IMR-90 (cell line): Measurements from ENCODE around the gene MAPK13. TPM values are rescaled to one million over a fixed set of nuclear protein-coding genes. Genes with fewer than 3 reads are reported as not detected.

ENCODE experiments used
- ATAC-seq: fragments of 200-7000 bp; cut with Tn5 transposase; 2 replicates; pipeline ENCODE4 v1.9.1; 2020; ENCODE audit warnings: low read depth, mild to moderate bottlenecking, moderate library complexity
- BruUV-seq: library from RNA; stranded (reverse); fragments of 400-500 nt; replicated peaks from 2 replicates; lab custom pipeline; 2021; lab: Mats Ljungman, UMichigan
- CTCF ChIA-PET: fragments of 300-600 bp; formaldehyde crosslinking; extraction: SDS; loops from one replicate; lab custom pipeline; 2021; ENCODE audit warnings: antibody characterized with exemption; lab: Yijun Ruan, JAX
- POLR2A ChIA-PET: fragments of 300-600 bp; sonication (Branson Sonifier 250); formaldehyde crosslinking; loops from one replicate; lab custom pipeline; 2022; ENCODE audit warnings: antibody characterized with exemption; ENCODE audit not compliant: unreplicated experiment; lab: Charles Lee
- DNase-seq: peaks from one replicate; pipeline ENCODE4 v3.0.0; 2013
- H2AFZ ChIP-seq: replicated peaks from 2 replicates; pipeline ENCODE3; 2013; ENCODE audit warnings: low read length, mild to moderate bottlenecking; ENCODE audit not compliant: poor library complexity
- H2AK5ac ChIP-seq: 2 replicates; pipeline ENCODE4 v1.6.1; 2013; ENCODE audit warnings: low read depth, low read length, inconsistent platforms
- H2AK9ac ChIP-seq: replicated peaks from 2 replicates; pipeline ENCODE3; 2013; ENCODE audit warnings: mild to moderate bottlenecking, low read depth, low read length, moderate library complexity; ENCODE audit not compliant: poor library complexity
- H2BK120ac ChIP-seq: 2 replicates; pipeline ENCODE4 v1.6.1; 2013; ENCODE audit warnings: low read depth, low read length, inconsistent platforms
- H2BK15ac ChIP-seq: 3 replicates; pipeline ENCODE4 v1.6.1; 2013; ENCODE audit warnings: low read depth, low read length, inconsistent platforms
- H2BK20ac ChIP-seq: 2 replicates; pipeline ENCODE4 v1.6.1; 2013; ENCODE audit warnings: low read depth, mild to moderate bottlenecking, inconsistent platforms, low read length, moderate library complexity
- H2BK5ac ChIP-seq: 2 replicates; pipeline ENCODE4 v1.6.1; 2013; ENCODE audit warnings: mild to moderate bottlenecking, low read depth, low read length, inconsistent platforms; ENCODE audit not compliant: poor library complexity, severe bottlenecking
- H3K14ac ChIP-seq: replicated peaks from 2 replicates; pipeline ENCODE4 v1.6.1; 2013; ENCODE audit warnings: low read depth, low read length, inconsistent platforms
- H3K18ac ChIP-seq: 2 replicates; pipeline ENCODE4 v1.6.1; 2013; ENCODE audit warnings: low read depth, low read length, control low read depth
- H3K23ac ChIP-seq: 2 replicates; pipeline ENCODE4 v1.6.1; 2013; ENCODE audit warnings: low read depth, low read length, inconsistent platforms
- H3K27ac ChIP-seq: 2 replicates; pipeline ENCODE4 v1.5.1; 2013; ENCODE audit warnings: mild to moderate bottlenecking, control low read depth, low read length; ENCODE audit not compliant: insufficient read depth
- H3K27me3 ChIP-seq: 2 replicates; pipeline ENCODE4 v1.6.1; 2013; ENCODE audit warnings: low read length; ENCODE audit not compliant: control insufficient read depth, insufficient read depth
- H3K36me3 ChIP-seq: 2 replicates; pipeline ENCODE4 v1.6.1; 2013; ENCODE audit warnings: low read length, mixed read lengths; ENCODE audit not compliant: control insufficient read depth, insufficient read depth
- H3K4ac ChIP-seq: 2 replicates; pipeline ENCODE4 v1.6.1; 2013; ENCODE audit warnings: low read depth, low read length, inconsistent platforms
- H3K4me1 ChIP-seq: 2 replicates; pipeline ENCODE4 v1.6.1; 2013; ENCODE audit warnings: low read length, mixed read lengths; ENCODE audit not compliant: control insufficient read depth, insufficient read depth
- H3K4me2 ChIP-seq: 2 replicates; pipeline ENCODE4 v1.6.1; 2013; ENCODE audit warnings: low read depth, mild to moderate bottlenecking, control low read depth, low read length, moderate library complexity
- H3K4me3 ChIP-seq: 2 replicates; pipeline ENCODE4 v1.5.1; 2013; ENCODE audit warnings: low read depth, mild to moderate bottlenecking, control low read depth, low read length, moderate library complexity; ENCODE audit not compliant: insufficient read depth
- H3K56ac ChIP-seq: 2 replicates; pipeline ENCODE4 v1.6.1; 2013; ENCODE audit warnings: low read length, inconsistent platforms; ENCODE audit not compliant: insufficient read depth; ENCODE audit errors: extremely low read depth
- H3K79me1 ChIP-seq, 2 experiments: 2 replicates each; pipeline ENCODE4 v1.6.1; 2013; ENCODE audit warnings: low read length in 2 of 2, inconsistent platforms in 1 of 2, low read depth in 1 of 2
- H3K9ac ChIP-seq: 2 replicates; pipeline ENCODE4 v1.6.1; 2013; ENCODE audit warnings: low read depth, low read length, control low read depth
- H3K9me1 ChIP-seq: 2 replicates; pipeline ENCODE4 v1.6.1; 2013; ENCODE audit warnings: low read length, inconsistent platforms; ENCODE audit not compliant: insufficient read depth
- H3K9me3 ChIP-seq: 2 replicates; pipeline ENCODE4 v1.6.1; 2013; ENCODE audit warnings: low read length; ENCODE audit not compliant: control insufficient read depth, insufficient read depth
- H4K20me1 ChIP-seq: 2 replicates; pipeline ENCODE4 v1.6.1; 2013; ENCODE audit warnings: low read length, inconsistent platforms; ENCODE audit not compliant: insufficient read depth
- H4K5ac ChIP-seq: 2 replicates; pipeline ENCODE4 v1.6.1; 2013; ENCODE audit warnings: mild to moderate bottlenecking, low read depth, low read length, control low read depth
- H4K8ac ChIP-seq, 2 experiments: 2 replicates each; pipeline ENCODE4 v1.6.1; 2013; ENCODE audit warnings: low read depth in 2 of 2, low read length in 2 of 2, control low read depth in 1 of 2, inconsistent platforms in 1 of 2
- H4K91ac ChIP-seq: 2 replicates; pipeline ENCODE4 v1.6.1; 2013; ENCODE audit warnings: low read depth, low read length, inconsistent platforms; ENCODE audit not compliant: insufficient read depth
- BHLHE40 ChIP-seq: fragments of 150-350 bp; IDR thresholded peaks from 2 replicates; pipeline ENCODE4 v1.6.1; 2016; ENCODE audit warnings: mild to moderate bottlenecking, low read depth, low read length
- FOS ChIP-seq: fragments of 150-350 bp; IDR thresholded peaks from 2 replicates; pipeline ENCODE4 v1.6.1; 2016; ENCODE audit warnings: low read depth, low read length
- MAFK ChIP-seq: IDR thresholded peaks from 2 replicates; pipeline ENCODE4 v1.6.1; 2012; ENCODE audit warnings: low read depth, low read length, improper control_type of control experiment
- MXI1 ChIP-seq: IDR thresholded peaks from 2 replicates; pipeline ENCODE4 v1.6.1; 2012; ENCODE audit warnings: low read depth, mild to moderate bottlenecking, low read length, moderate library complexity, borderline replicate concordance
- NFE2L2 ChIP-seq: fragments of 150-350 bp; IDR thresholded peaks from 2 replicates; pipeline ENCODE4 v1.6.1; 2016; ENCODE audit warnings: low read depth, mild to moderate bottlenecking, low read length
- POLR2A ChIP-seq: IDR thresholded peaks from 2 replicates; pipeline ENCODE4 v1.6.1; 2012; ENCODE audit warnings: mild to moderate bottlenecking, low read depth, low read length
- RAD21 ChIP-seq: IDR thresholded peaks from 2 replicates; pipeline ENCODE4 v1.6.1; 2012; ENCODE audit warnings: low read length, improper control_type of control experiment
- RCOR1 ChIP-seq: IDR thresholded peaks from 2 replicates; pipeline ENCODE4 v1.6.1; 2012; ENCODE audit warnings: mild to moderate bottlenecking, low read length, improper control_type of control experiment; ENCODE audit not compliant: insufficient replicate concordance
- RFX5 ChIP-seq: IDR thresholded peaks from 2 replicates; pipeline ENCODE4 v1.8.0; 2012; ENCODE audit warnings: low read depth, mild to moderate bottlenecking, low read length, moderate library complexity
- USF2 ChIP-seq: fragments of 150-350 bp; IDR thresholded peaks from 2 replicates; pipeline ENCODE4 v1.6.1; 2017; ENCODE audit warnings: mild to moderate bottlenecking, antibody characterized with exemption, low read length, low read depth
- WGBS, 2 experiments: methylation state at CpG; one replicate each; pipeline versions ENCODE4 v1.1.5 to v1.1.7; 2013; ENCODE audit warnings: missing lambda C conversion rate in 2 of 2; ENCODE audit not compliant: insufficient read length in 1 of 2; ENCODE audit errors: extremely low coverage in 2 of 2; 5-methylcytosine and 5-hydroxymethylcytosine counted together
- dilution Hi-C: fragments of 300-500 bp; cut with HindIII; formaldehyde crosslinking; loops from one replicate; pipeline ENCODE4 v1.14.3; 2018; ENCODE audit warnings: low sequenced_read_pairs; ENCODE audit not compliant: unreplicated experiment
- in situ Hi-C: fragments of 300-500 bp; cut with MboI; formaldehyde crosslinking; loops from 3 replicates; pipeline ENCODE4 v1.14.3; 2019; ENCODE audit warnings: low sequenced_read_pairs, inconsistent platforms, mixed read lengths
- intact Hi-C: fragments of 100-400 bp; cut with micrococcal nuclease; formaldehyde crosslinking; loops from 2 replicates; pipeline ENCODE4 v1.10.0; 2022
- polyA plus RNA-seq, 3 experiments: library from polyadenylated mRNA; depleted of rRNA; stranded (reverse); fragments of >200 nt; gene quantifications; 2 replicates each; pipeline ENCODE4 v1.2.3, GENCODE V29; 2012; ENCODE audit warnings: low replicate concordance in 1 of 3
- total RNA-seq: library from RNA; depleted of rRNA; stranded (reverse); fragments of >200 nt; gene quantifications from 2 replicates; pipeline ENCODE4 v1.2.3, GENCODE V29; 2012
- TF ChIP-seq, protein P1 (sequence below): fragments of 150-350 bp; IDR thresholded peaks from 2 replicates; pipeline ENCODE4 v1.6.1; 2016; ENCODE audit warnings: low read depth, mild to moderate bottlenecking, low read length, moderate library complexity, borderline replicate concordance
- TF ChIP-seq, protein P2 (sequence below): conservative IDR thresholded peaks from 2 replicates; pipeline ENCODE4 v1.5.1; 2012; ENCODE audit warnings: mild to moderate bottlenecking, low read depth, low read length, improper control_type of control experiment

MAPK13 gene
- total and polyA plus RNA-seq, 2 of the 4 experiments (the other 2 are of a cell fraction) = 2.0 to 2.9 TPM

- TF ChIP-seq MXI1 (no peak), MAFK (no peak), FOS (no peak)
Observed at GRCh38 chr6:36141091-36141490, 10.8 kb downstream of the MAPK13 start (continued).

DNA sequence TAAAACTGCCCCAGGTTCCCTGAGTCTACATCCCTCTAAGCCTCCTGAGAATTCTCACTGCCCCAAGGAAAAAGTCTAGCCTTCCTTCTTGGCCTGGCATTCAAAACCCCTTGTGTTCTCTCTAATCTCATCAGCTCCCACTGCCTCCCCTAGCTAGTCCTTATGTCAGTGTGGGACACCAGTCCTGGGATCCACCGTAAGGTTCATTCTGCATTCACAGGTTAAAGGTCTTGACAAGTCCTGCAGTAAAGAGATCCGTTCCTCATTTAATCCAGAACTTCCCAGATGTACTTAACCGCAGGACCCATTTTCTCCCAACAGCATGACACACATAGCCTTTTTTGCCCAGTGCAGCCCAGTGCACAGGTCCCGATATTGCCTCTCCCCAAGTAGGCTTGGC is 11.6 kb downstream of the MAPK13 start:
- in situ Hi-C loops = no loop called here
- 100% methylated on average over 4 of the region's 4 CpGs; no CpG with 5 or more reads in 1 of the 2 experiments for WGBS, 2 experiments

More for the DNA sequence above, 11.6 kb downstream of the MAPK13 start:
- Histone ChIP-seq H2AK5ac (no peak overlapping the region), H2AFZ (no peak overlapping the region), H3K27ac (no peak overlapping the region), H2BK120ac (no peak overlapping the region), H3K27me3 (peaks cover 3% of the 10 kb centered on the region), H3K4me1 (0 out of 2 replicates have a peak, but pooled peaks cover 2% of the 10 kb centered on the region), H4K91ac (no peak overlapping the region), H3K9ac (no peak overlapping the region), H4K5ac (no peak overlapping the region), H4K20me1 (no peaks in the 10 kb centered on the region), H3K9me1 (0 out of 2 replicates have a peak, but pooled peaks cover 4% of the 10 kb centered on the region), H2BK5ac (no peak overlapping the region), H3K23ac (no peak overlapping the region), H4K8ac (no peak overlapping the region), H3K18ac (no peak overlapping the region), H2BK15ac (no peak overlapping the region), H2BK20ac (no peak overlapping the region), H2AK9ac (no peak overlapping the region), H3K4me2 (no peak overlapping the region), H3K4me3 (no peak overlapping the region), H3K9me3 (no peaks in the 10 kb centered on the region), H3K56ac (no peak overlapping the region), H3K14ac (no peak overlapping the region), H3K79me1 (no peaks in the 10 kb centered on the region), H3K4ac (no peak overlapping the region), H3K36me3 (peaks cover 4% of the 10 kb centered on the region; the same call in 1 of the 2 replicates)
- ChIA-PET CTCF (no interaction called here), POLR2A (no interaction called here)
- BruUV-seq = no TSS peak
- TF ChIP-seq BHLHE40 (no peak), RCOR1 (no peak), NFE2L2 (no peak), RAD21 (no peak), POLR2A (no peak), RFX5 (no peak), MXI1 (no peak), FOS (no peak), USF2 (no peak)
- TF ChIP-seq, protein P1, sequence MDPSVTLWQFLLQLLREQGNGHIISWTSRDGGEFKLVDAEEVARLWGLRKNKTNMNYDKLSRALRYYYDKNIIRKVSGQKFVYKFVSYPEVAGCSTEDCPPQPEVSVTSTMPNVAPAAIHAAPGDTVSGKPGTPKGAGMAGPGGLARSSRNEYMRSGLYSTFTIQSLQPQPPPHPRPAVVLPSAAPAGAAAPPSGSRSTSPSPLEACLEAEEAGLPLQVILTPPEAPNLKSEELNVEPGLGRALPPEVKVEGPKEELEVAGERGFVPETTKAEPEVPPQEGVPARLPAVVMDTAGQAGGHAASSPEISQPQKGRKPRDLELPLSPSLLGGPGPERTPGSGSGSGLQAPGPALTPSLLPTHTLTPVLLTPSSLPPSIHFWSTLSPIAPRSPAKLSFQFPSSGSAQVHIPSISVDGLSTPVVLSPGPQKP = no peak
- TF ChIP-seq, protein P2, sequence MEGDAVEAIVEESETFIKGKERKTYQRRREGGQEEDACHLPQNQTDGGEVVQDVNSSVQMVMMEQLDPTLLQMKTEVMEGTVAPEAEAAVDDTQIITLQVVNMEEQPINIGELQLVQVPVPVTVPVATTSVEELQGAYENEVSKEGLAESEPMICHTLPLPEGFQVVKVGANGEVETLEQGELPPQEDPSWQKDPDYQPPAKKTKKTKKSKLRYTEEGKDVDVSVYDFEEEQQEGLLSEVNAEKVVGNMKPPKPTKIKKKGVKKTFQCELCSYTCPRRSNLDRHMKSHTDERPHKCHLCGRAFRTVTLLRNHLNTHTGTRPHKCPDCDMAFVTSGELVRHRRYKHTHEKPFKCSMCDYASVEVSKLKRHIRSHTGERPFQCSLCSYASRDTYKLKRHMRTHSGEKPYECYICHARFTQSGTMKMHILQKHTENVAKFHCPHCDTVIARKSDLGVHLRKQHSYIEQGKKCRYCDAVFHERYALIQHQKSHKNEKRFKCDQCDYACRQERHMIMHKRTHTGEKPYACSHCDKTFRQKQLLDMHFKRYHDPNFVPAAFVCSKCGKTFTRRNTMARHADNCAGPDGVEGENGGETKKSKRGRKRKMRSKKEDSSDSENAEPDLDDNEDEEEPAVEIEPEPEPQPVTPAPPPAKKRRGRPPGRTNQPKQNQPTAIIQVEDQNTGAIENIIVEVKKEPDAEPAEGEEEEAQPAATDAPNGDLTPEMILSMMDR = no peak
- DNase-seq = no peak
- intact Hi-C loops = no loop called here
- ATAC-seq = no peak
- dilution Hi-C loops = no loop called here
